Stimulated activated naive CD8-positive, alpha-beta T cell treated with anti-CD3 and anti-CD28 coated beads, Interleukin-15, Interleukin-2, amounts not matched to agents 100 ng/mL and 50 ng/mL, for 24 hours (primary cell): Measurements from ENCODE around the gene CSNK2B.

ENCODE experiments used
- H3K27ac Mint-ChIP-seq: one replicate; pipeline ENCODE4 v1.8.0; 2021; ENCODE audit warnings: mild to moderate bottlenecking, mixed read lengths
- H3K27me3 Mint-ChIP-seq: one replicate; pipeline ENCODE4 v1.8.0; 2021; ENCODE audit warnings: mixed read lengths
- H3K36me3 Mint-ChIP-seq: one replicate; pipeline ENCODE4 v1.8.0; 2021; ENCODE audit warnings: low read depth, mixed read lengths
- H3K4me1 Mint-ChIP-seq: one replicate; pipeline ENCODE4 v1.8.0; 2021; ENCODE audit warnings: low read depth, mixed read lengths
- H3K4me3 Mint-ChIP-seq: one replicate; pipeline ENCODE4 v1.8.0; 2021; ENCODE audit warnings: mild to moderate bottlenecking, mixed read lengths
- H3K9me3 Mint-ChIP-seq: one replicate; pipeline ENCODE4 v1.8.0; 2021; ENCODE audit warnings: mixed read lengths

CSNK2B gene

GRCh38 chr6:31663126-31663960 lies 2.5 kb upstream of the CSNK2B start:
- H3K4me1 Mint-ChIP-seq, result peaks cover 85% of the 10 kb centered on the region
- H3K4me3 Mint-ChIP-seq, result peak overlapping the region; percentile 98
- peak overlapping the region; percentile 97 for H3K27ac Mint-ChIP-seq
- no peaks in the 10 kb centered on the region for H3K9me3 Mint-ChIP-seq
- peaks cover 62% of the 10 kb centered on the region for H3K36me3 Mint-ChIP-seq
- H3K27me3 Mint-ChIP-seq, result no peaks in the 10 kb centered on the region

GRCh38 chr6:31663961-31664789 lies 1.7 kb upstream of the CSNK2B start:
- H3K9me3 Mint-ChIP-seq, result no peaks in the 10 kb centered on the region
- H3K4me3 Mint-ChIP-seq, result peak overlapping the region; percentile 98
- peaks cover 84% of the 10 kb centered on the region for H3K4me1 Mint-ChIP-seq
- H3K36me3 Mint-ChIP-seq, result peaks cover 70% of the 10 kb centered on the region
- H3K27ac Mint-ChIP-seq, result peak overlapping the region; percentile 97
- no peaks in the 10 kb centered on the region for H3K27me3 Mint-ChIP-seq

GRCh38 chr6:31664790-31665500 lies 935 bp upstream of the CSNK2B start, which contains the start of gene GPANK1:
GPANK1 (minus strand) TSS chr6:31664997; CDS start chr6:31664478, 519 bp downstream.
- Mint-ChIP-seq H3K4me1 (peaks cover 77% of the 10 kb centered on the region), H3K27ac (peak within 1 kb of the TSS; percentile 97), H3K4me3 (peak within 1 kb of the TSS; percentile 98), H3K9me3 (no peaks in the 10 kb centered on the region), H3K27me3 (no peaks in the 10 kb centered on the region), H3K36me3 (peaks cover 70% of the 10 kb centered on the region)

GRCh38 chr6:31666337-31666965 lies 571 bp downstream of the CSNK2B start:
- peaks cover 65% of the 10 kb centered on the region for H3K4me1 Mint-ChIP-seq
- H3K27ac Mint-ChIP-seq, result peak overlapping the region; percentile 97
- no peaks in the 10 kb centered on the region for H3K9me3 Mint-ChIP-seq
- peak overlapping the region; percentile 98 for H3K4me3 Mint-ChIP-seq
- H3K36me3 Mint-ChIP-seq, result peaks cover 81% of the 10 kb centered on the region
- H3K27me3 Mint-ChIP-seq, result no peaks in the 10 kb centered on the region

- Mint-ChIP-seq H3K4me1 (peaks cover 36% of the 10 kb centered on the region), H3K27me3 (no peaks in the 10 kb centered on the region), H3K27ac (no peak within 1 kb of the TSS), H3K36me3 (peaks cover 72% of the 10 kb centered on the region), H3K4me3 (no peak within 1 kb of the TSS), H3K9me3 (no peaks in the 10 kb centered on the region)
These were observed 3.8 kb downstream of the CSNK2B start, which contains the start of gene LY6G5B for GRCh38 chr6:31669676-31670075. LY6G5B (plus strand) TSS chr6:31669976; CDS start chr6:31670951, 975 bp downstream.

- Mint-ChIP-seq H3K9me3 (no peaks in the 10 kb centered on the region), H3K27me3 (no peaks in the 10 kb centered on the region), H3K4me3 (no peak overlapping the region), H3K4me1 (peaks cover 14% of the 10 kb centered on the region), H3K27ac (no peak overlapping the region), H3K36me3 (peaks cover 19% of the 10 kb centered on the region)
These were observed 10.5 kb downstream of the CSNK2B start for GRCh38 chr6:31676322-31676903.

- Mint-ChIP-seq H3K4me3 (no peak overlapping the region), H3K9me3 (no peaks in the 10 kb centered on the region), H3K27me3 (no peaks in the 10 kb centered on the region), H3K27ac (no peak overlapping the region), H3K36me3 (peaks cover 14% of the 10 kb centered on the region), H3K4me1 (peaks cover 18% of the 10 kb centered on the region)
These were observed 11.0 kb downstream of the CSNK2B start for GRCh38 chr6:31676904-31677303.

- H3K27ac Mint-ChIP-seq, result no peak overlapping the region
- H3K9me3 Mint-ChIP-seq, result no peaks in the 10 kb centered on the region
- H3K4me3 Mint-ChIP-seq, result no peak overlapping the region
- peaks cover 18% of the 10 kb centered on the region for H3K4me1 Mint-ChIP-seq
- H3K36me3 Mint-ChIP-seq, result peaks cover 5% of the 10 kb centered on the region
- H3K27me3 Mint-ChIP-seq, result no peaks in the 10 kb centered on the region
These were observed 12.1 kb downstream of the CSNK2B start for GRCh38 chr6:31677955-31678354.

GRCh38 chr6:31680226-31681134 lies 14.6 kb downstream of the CSNK2B start, which contains the start of gene LY6G5C:
LY6G5C (minus strand) TSS chr6:31681067; CDS start chr6:31680373, 694 bp downstream.
- Mint-ChIP-seq H3K4me3 (peak within 1 kb of the TSS; percentile 75), H3K4me1 (peaks cover 18% of the 10 kb centered on the region), H3K27ac (peak within 1 kb of the TSS; percentile 70), H3K27me3 (no peaks in the 10 kb centered on the region), H3K36me3 (no peaks in the 10 kb centered on the region), H3K9me3 (no peaks in the 10 kb centered on the region)

GRCh38 chr6:31681135-31681671 lies 15.3 kb downstream of the CSNK2B start:
- H3K27me3 Mint-ChIP-seq, result no peaks in the 10 kb centered on the region
- H3K4me1 Mint-ChIP-seq, result peaks cover 18% of the 10 kb centered on the region
- peak overlapping the region; percentile 70 for H3K27ac Mint-ChIP-seq
- H3K36me3 Mint-ChIP-seq, result no peaks in the 10 kb centered on the region
- H3K4me3 Mint-ChIP-seq, result peak overlapping the region; percentile 75
- no peaks in the 10 kb centered on the region for H3K9me3 Mint-ChIP-seq

- H3K4me3 Mint-ChIP-seq, result no peak overlapping the region
- H3K4me1 Mint-ChIP-seq, result peaks cover 18% of the 10 kb centered on the region
- no peak overlapping the region for H3K27ac Mint-ChIP-seq
- H3K9me3 Mint-ChIP-seq, result no peaks in the 10 kb centered on the region
- H3K27me3 Mint-ChIP-seq, result no peaks in the 10 kb centered on the region
- peaks cover 8% of the 10 kb centered on the region for H3K36me3 Mint-ChIP-seq
These were observed 17.7 kb downstream of the CSNK2B start for GRCh38 chr6:31683591-31683990.

GRCh38 chr6:31686483-31686882 lies 20.6 kb downstream of the CSNK2B start:
- no peak overlapping the region for H3K27ac Mint-ChIP-seq
- peaks cover 19% of the 10 kb centered on the region for H3K4me1 Mint-ChIP-seq
- H3K27me3 Mint-ChIP-seq, result no peaks in the 10 kb centered on the region
- H3K36me3 Mint-ChIP-seq, result peaks cover 25% of the 10 kb centered on the region
- H3K9me3 Mint-ChIP-seq, result no peaks in the 10 kb centered on the region
- H3K4me3 Mint-ChIP-seq, result no peak overlapping the region

GRCh38 chr6:31687321-31687720 lies 21.4 kb downstream of the CSNK2B start:
- Mint-ChIP-seq H3K4me1 (peaks cover 16% of the 10 kb centered on the region), H3K27ac (no peak overlapping the region), H3K4me3 (no peak overlapping the region), H3K9me3 (no peaks in the 10 kb centered on the region), H3K36me3 (peaks cover 25% of the 10 kb centered on the region), H3K27me3 (no peaks in the 10 kb centered on the region)
